GM12864 (cell line): ENCODE data around the gene ARHGAP8.

Experiments
- DNase-seq: peaks from one replicate; pipeline ENCODE4 v3.0.0-alpha.2; 2011; ENCODE audit warnings: low read depth
- H3K4me3 ChIP-seq: 2 replicates; pipeline ENCODE4 v1.5.1; 2011; ENCODE audit warnings: mild to moderate bottlenecking, low read depth, low read length, control low read depth
- CTCF ChIP-seq: IDR thresholded peaks from 2 replicates; pipeline ENCODE4 v1.5.1; 2011; ENCODE audit warnings: low read depth, mild to moderate bottlenecking, moderate library complexity, low read length, control low read depth, inconsistent platforms; ENCODE audit errors: missing control alignments

ARHGAP8 gene

GRCh38 chr22:44862281-44862680 is 109.9 kb downstream of the ARHGAP8 start:
- no peak overlapping the region for H3K4me3 ChIP-seq
- no peak for TF ChIP-seq CTCF
- DNase-seq = no peak

GRCh38 chr22:44862981-44863860 is 110.8 kb downstream of the ARHGAP8 start:
- no peak overlapping the region for H3K4me3 ChIP-seq
- peak; percentile 12 for DNase-seq
- no peak for TF ChIP-seq CTCF

GRCh38 chr22:44865193-44866057 is 113.0 kb downstream of the ARHGAP8 start:
- no peak overlapping the region for H3K4me3 ChIP-seq
- no peak for DNase-seq
- no peak for TF ChIP-seq CTCF

- no peak for TF ChIP-seq CTCF
Measured at GRCh38 chr22:44869196-44869595, 116.8 kb downstream of the ARHGAP8 start.

GRCh38 chr22:44870021-44870420 is 117.6 kb downstream of the ARHGAP8 start:
- H3K4me3 ChIP-seq = no peak overlapping the region
- TF ChIP-seq CTCF = no peak
- DNase-seq = no peak

More at GRCh38 chr22:44869196-44869595, 116.8 kb downstream of the ARHGAP8 start:
- H3K4me3 ChIP-seq = no peak overlapping the region
- no peak for DNase-seq

- H3K4me3 ChIP-seq = no peak overlapping the region
- TF ChIP-seq CTCF = no peak
- no peak for DNase-seq
Measured at GRCh38 chr22:44871782-44872181, 119.4 kb downstream of the ARHGAP8 start.
